HL-60/S4 treated with retinoic acid at 250 ng/mL for 4 days and 3 days (cell line): Measurements from ENCODE around the gene RBMS1.

ENCODE experiments used
- in situ Hi-C: fragments of 300-500 bp; cut with MboI; formaldehyde crosslinking; loops from 2 replicates; pipeline ENCODE4 v1.7.0; 2022; ENCODE audit warnings: low sequenced_read_pairs

Gene RBMS1

GRCh38 chr2:160417745-160418397 lies 75.7 kb downstream of the RBMS1 start:
- in situ Hi-C loops = no loop called here

- in situ Hi-C loops = no loop called here
Observed at GRCh38 chr2:160415991-160416390, 77.6 kb downstream of the RBMS1 start.

GRCh38 chr2:160411955-160412354 lies 81.7 kb downstream of the RBMS1 start:
- in situ Hi-C loops = no loop called here

GRCh38 chr2:160411167-160411566 lies 82.4 kb downstream of the RBMS1 start:
- in situ Hi-C loops = no loop called here

- in situ Hi-C loops = no loop called here
Observed at GRCh38 chr2:160409480-160409879, 84.1 kb downstream of the RBMS1 start.

- in situ Hi-C loops = no loop called here
Observed at GRCh38 chr2:160408959-160409291, 84.7 kb downstream of the RBMS1 start.

- in situ Hi-C loops = no loop called here
Observed at GRCh38 chr2:160408173-160408958, 85.2 kb downstream of the RBMS1 start.

GRCh38 chr2:160407393-160408172 lies 86.0 kb downstream of the RBMS1 start:
- in situ Hi-C loops = no loop called here

- in situ Hi-C loops = no loop called here
Observed at GRCh38 chr2:160406591-160407392, 86.8 kb downstream of the RBMS1 start.

- in situ Hi-C loops = no loop called here
Observed at GRCh38 chr2:160405077-160405867, 88.3 kb downstream of the RBMS1 start.

- in situ Hi-C loops = no loop called here
Observed at GRCh38 chr2:160402997-160403979, 90.3 kb downstream of the RBMS1 start.

GRCh38 chr2:160402501-160402900 lies 91.1 kb downstream of the RBMS1 start:
- in situ Hi-C loops = no loop called here

- in situ Hi-C loops = no loop called here
Observed at GRCh38 chr2:160401895-160402294, 91.7 kb downstream of the RBMS1 start.

GRCh38 chr2:160399880-160400279 lies 93.7 kb downstream of the RBMS1 start:
- in situ Hi-C loops = no loop called here

- in situ Hi-C loops = no loop called here
Observed at GRCh38 chr2:160397530-160397865, 96.1 kb downstream of the RBMS1 start.

GRCh38 chr2:160394153-160394552 lies 99.5 kb downstream of the RBMS1 start:
- in situ Hi-C loops = no loop called here

- in situ Hi-C loops = no loop called here
Observed at GRCh38 chr2:160392201-160392600, 101.4 kb downstream of the RBMS1 start.

- in situ Hi-C loops = no loop called here
Observed at GRCh38 chr2:160390544-160391455, 102.8 kb downstream of the RBMS1 start.
